HFFc6 (cell line): ENCODE results near the gene STK10. TPM values are rescaled to one million over a fixed set of nuclear protein-coding genes. Genes with fewer than 3 reads are reported as not detected.

ENCODE experiments used
- DNase-seq: peaks from one replicate; pipeline ENCODE4 v3.0.0-alpha.2; 2018
- H3K27ac Mint-ChIP-seq: 2 replicates; pipeline ENCODE4 v1.8.0; 2020; ENCODE audit warnings: mild to moderate bottlenecking, mixed read lengths
- H3K27me3 Mint-ChIP-seq: 2 replicates; pipeline ENCODE4 v1.8.0; 2021; ENCODE audit warnings: mild to moderate bottlenecking, moderate library complexity, mixed read lengths; ENCODE audit not compliant: insufficient read depth
- H3K36me3 Mint-ChIP-seq: 2 replicates; pipeline ENCODE4 v1.8.0; 2021; ENCODE audit warnings: low read depth, mixed read lengths
- H3K4me1 Mint-ChIP-seq: 2 replicates; pipeline ENCODE4 v1.8.0; 2020; ENCODE audit warnings: low read depth, mixed read lengths
- H3K4me3 Mint-ChIP-seq: 2 replicates; pipeline ENCODE4 v1.8.0; 2020; ENCODE audit warnings: mild to moderate bottlenecking, moderate library complexity, mixed read lengths
- H3K9me3 Mint-ChIP-seq: 2 replicates; pipeline ENCODE4 v1.8.0; 2020; ENCODE audit warnings: mild to moderate bottlenecking, mixed read lengths
- total RNA-seq, 6 experiments: library from RNA; stranded (reverse); fragmentation: NEBNext Ultra II Directional; extraction: Animal tissue kit (Norgen Biotek cat#: 25700); gene quantifications; 2 replicates in 1 of 6; 3 replicates in 5 of 6; pipeline ENCODE4 v1.2.3, GENCODE V29; 2021
- TF ChIP-seq, protein P1 (sequence below): fragments of 200-600 bp; sonication (generic); IDR thresholded peaks from 2 replicates; pipeline ENCODE4 v1.5.0; 2021; ENCODE audit warnings: antibody characterized with exemption, mild to moderate bottlenecking

Gene STK10
- total RNA-seq, 6 experiments from 2014 or later, result 39.8 to 51.6 (median 47.5) TPM

GRCh38 chr5:172168311-172168710 lies 19.7 kb downstream of the STK10 start:
- H3K9me3 Mint-ChIP-seq, result no peaks in the 10 kb centered on the region
- H3K27me3 Mint-ChIP-seq, result peaks cover 3% of the 10 kb centered on the region
- TF ChIP-seq, protein P1, sequence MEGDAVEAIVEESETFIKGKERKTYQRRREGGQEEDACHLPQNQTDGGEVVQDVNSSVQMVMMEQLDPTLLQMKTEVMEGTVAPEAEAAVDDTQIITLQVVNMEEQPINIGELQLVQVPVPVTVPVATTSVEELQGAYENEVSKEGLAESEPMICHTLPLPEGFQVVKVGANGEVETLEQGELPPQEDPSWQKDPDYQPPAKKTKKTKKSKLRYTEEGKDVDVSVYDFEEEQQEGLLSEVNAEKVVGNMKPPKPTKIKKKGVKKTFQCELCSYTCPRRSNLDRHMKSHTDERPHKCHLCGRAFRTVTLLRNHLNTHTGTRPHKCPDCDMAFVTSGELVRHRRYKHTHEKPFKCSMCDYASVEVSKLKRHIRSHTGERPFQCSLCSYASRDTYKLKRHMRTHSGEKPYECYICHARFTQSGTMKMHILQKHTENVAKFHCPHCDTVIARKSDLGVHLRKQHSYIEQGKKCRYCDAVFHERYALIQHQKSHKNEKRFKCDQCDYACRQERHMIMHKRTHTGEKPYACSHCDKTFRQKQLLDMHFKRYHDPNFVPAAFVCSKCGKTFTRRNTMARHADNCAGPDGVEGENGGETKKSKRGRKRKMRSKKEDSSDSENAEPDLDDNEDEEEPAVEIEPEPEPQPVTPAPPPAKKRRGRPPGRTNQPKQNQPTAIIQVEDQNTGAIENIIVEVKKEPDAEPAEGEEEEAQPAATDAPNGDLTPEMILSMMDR, result no peak
- no peak overlapping the region for H3K27ac Mint-ChIP-seq
- no peak overlapping the region for H3K4me3 Mint-ChIP-seq
- no peak for DNase-seq
- H3K4me1 Mint-ChIP-seq, result peaks cover 31% of the 10 kb centered on the region
- peaks cover 10% of the 10 kb centered on the region; the same call in 1 of the 2 replicates for H3K36me3 Mint-ChIP-seq

DNA sequence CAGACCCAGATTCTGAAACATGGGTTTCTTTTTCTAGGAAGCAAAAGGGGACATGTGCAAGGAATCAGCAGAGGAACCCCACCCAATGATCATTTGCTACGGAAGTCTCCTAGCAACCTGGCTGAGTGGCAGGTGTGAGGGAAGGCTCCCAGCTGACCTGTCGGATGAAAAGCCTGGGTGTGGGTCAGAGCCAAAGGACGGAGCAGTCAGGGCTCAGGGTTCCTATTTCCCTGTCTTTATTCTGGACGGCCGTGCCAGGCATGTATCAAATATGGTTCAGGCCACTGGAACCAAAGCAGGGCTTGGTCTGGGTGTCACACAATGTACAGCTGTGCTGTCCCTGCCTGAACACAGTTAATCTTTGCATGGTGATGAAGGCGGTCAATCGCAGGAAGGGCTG lies 20.1 kb downstream of the STK10 start:
- no peak for DNase-seq
- H3K36me3 Mint-ChIP-seq, result peaks cover 10% of the 10 kb centered on the region; the same call in 1 of the 2 replicates
- H3K4me1 Mint-ChIP-seq, result peaks cover 30% of the 10 kb centered on the region
- H3K9me3 Mint-ChIP-seq, result no peaks in the 10 kb centered on the region
- TF ChIP-seq, protein P1, result no peak
- H3K27me3 Mint-ChIP-seq, result peaks cover 3% of the 10 kb centered on the region; the same call in 1 of the 2 replicates
- H3K27ac Mint-ChIP-seq, result no peak overlapping the region
- no peak overlapping the region for H3K4me3 Mint-ChIP-seq

- H3K27me3 Mint-ChIP-seq, result peaks cover 3% of the 10 kb centered on the region; the same call in 1 of the 2 replicates
- peaks cover 15% of the 10 kb centered on the region for H3K36me3 Mint-ChIP-seq
- peaks cover 30% of the 10 kb centered on the region for H3K4me1 Mint-ChIP-seq
- no peak overlapping the region for H3K27ac Mint-ChIP-seq
- no peaks in the 10 kb centered on the region for H3K9me3 Mint-ChIP-seq
- H3K4me3 Mint-ChIP-seq, result no peak overlapping the region
- no peak for DNase-seq
- TF ChIP-seq, protein P1, result no peak
Observed at GRCh38 chr5:172166030-172166826, 21.8 kb downstream of the STK10 start.

GRCh38 chr5:172165465-172165864 lies 22.6 kb downstream of the STK10 start:
- H3K27ac Mint-ChIP-seq, result no peak overlapping the region
- DNase-seq, result no peak
- peaks cover 30% of the 10 kb centered on the region for H3K4me1 Mint-ChIP-seq
- peaks cover 3% of the 10 kb centered on the region; the same call in 1 of the 2 replicates for H3K27me3 Mint-ChIP-seq
- TF ChIP-seq, protein P1, result no peak
- peaks cover 15% of the 10 kb centered on the region for H3K36me3 Mint-ChIP-seq
- no peaks in the 10 kb centered on the region for H3K9me3 Mint-ChIP-seq
- H3K4me3 Mint-ChIP-seq, result no peak overlapping the region

DNA sequence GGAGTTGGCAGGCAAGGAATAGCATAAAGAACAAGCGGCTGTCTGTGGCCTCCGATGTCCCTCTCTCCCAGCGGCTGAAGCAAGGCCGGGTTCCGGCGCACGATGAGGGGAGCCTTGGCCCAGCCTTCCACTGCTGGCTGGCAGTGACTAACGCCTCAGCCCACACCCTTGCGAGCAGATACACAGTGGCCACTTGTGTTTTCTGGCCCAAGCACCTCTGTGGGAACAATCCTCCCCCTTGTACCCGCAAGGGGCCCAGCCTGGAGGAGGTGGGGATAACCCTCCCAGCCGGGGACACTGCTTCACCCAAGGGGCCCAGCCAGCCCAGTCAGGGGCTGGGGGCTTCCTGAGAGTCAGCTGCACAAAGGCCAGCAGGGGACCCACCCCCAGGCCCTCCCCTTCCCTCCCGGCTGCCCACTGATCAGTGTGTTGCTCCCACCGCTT lies 23.2 kb downstream of the STK10 start:
- Mint-ChIP-seq H3K36me3 (peaks cover 10% of the 10 kb centered on the region), H3K27me3 (peaks cover 3% of the 10 kb centered on the region; the same call in 1 of the 2 replicates), H3K4me3 (peak overlapping the region; percentile 7; the same call in 1 of the 2 replicates), H3K9me3 (no peaks in the 10 kb centered on the region), H3K4me1 (peaks cover 30% of the 10 kb centered on the region), H3K27ac (peak overlapping the region; percentile 52; the same call in 1 of the 2 replicates)
- TF ChIP-seq, protein P1, result no peak
- peak; percentile 44 for DNase-seq
